HEK293 (cell line): Measurements from ENCODE around the gene UBE2J2.
A peak's percentile ranks its signal among the peaks of the same experiment; 100 is the strongest.

Experiments
- EGR2 ChIP-seq: fragments of 450-650 bp; formaldehyde crosslinking; IDR thresholded peaks from 2 replicates; pipeline ENCODE4 v1.5.1; 2016; ENCODE audit warnings: low read depth, missing biosample characterization, missing genetic modification characterization
- FEZF1 ChIP-seq: fragments of 450-650 bp; formaldehyde crosslinking; IDR thresholded peaks from 2 replicates; pipeline ENCODE4 v1.5.1; 2016; ENCODE audit warnings: missing biosample characterization, missing genetic modification characterization
- GLI2 ChIP-seq: fragments of 450-650 bp; formaldehyde crosslinking; IDR thresholded peaks from 2 replicates; pipeline ENCODE4; 2017; ENCODE audit warnings: missing biosample characterization, missing genetic modification characterization, low read depth, borderline replicate concordance
- GLI4 ChIP-seq: fragments of 450-650 bp; formaldehyde crosslinking; IDR thresholded peaks from 2 replicates; pipeline ENCODE4 v1.5.1; 2016; ENCODE audit warnings: missing biosample characterization, missing genetic modification characterization
- KLF16 ChIP-seq: fragments of 450-650 bp; formaldehyde crosslinking; IDR thresholded peaks from 2 replicates; pipeline ENCODE4 v1.5.1; 2017; ENCODE audit warnings: missing biosample characterization, missing genetic modification characterization
- KLF9 ChIP-seq: fragments of 450-650 bp; formaldehyde crosslinking; IDR thresholded peaks from 2 replicates; pipeline ENCODE4 v1.5.1; 2016; ENCODE audit warnings: missing biosample characterization, missing genetic modification characterization, low read depth
- RBAK ChIP-seq: fragments of 450-650 bp; formaldehyde crosslinking; IDR thresholded peaks from 2 replicates; pipeline ENCODE4 v1.5.1; 2016; ENCODE audit warnings: missing biosample characterization, missing genetic modification characterization
- SALL2 ChIP-seq: fragments of 450-650 bp; formaldehyde crosslinking; IDR thresholded peaks from 2 replicates; pipeline ENCODE4 v1.5.0; 2017; ENCODE audit warnings: missing biosample characterization, mild to moderate bottlenecking, missing genetic modification characterization, borderline replicate concordance
- SCRT2 ChIP-seq: fragments of 450-650 bp; formaldehyde crosslinking; IDR thresholded peaks from 2 replicates; pipeline ENCODE4 v1.5.1; 2016; ENCODE audit warnings: missing biosample characterization, missing genetic modification characterization
- SETDB1 ChIP-seq: IDR thresholded peaks from one replicate; pipeline ENCODE4 v1.6.1; 2017; ENCODE audit warnings: mild to moderate bottlenecking, low read length, moderate library complexity, mixed read lengths; ENCODE audit not compliant: insufficient read length
- SP2 ChIP-seq: fragments of 450-650 bp; formaldehyde crosslinking; IDR thresholded peaks from 2 replicates; pipeline ENCODE4 v1.5.1; 2016; ENCODE audit warnings: missing biosample characterization, missing genetic modification characterization
- TCF7L2 ChIP-seq: IDR thresholded peaks from 2 replicates; pipeline ENCODE4 v1.6.1; 2011; ENCODE audit warnings: low read depth, mild to moderate bottlenecking, inconsistent platforms, low read length, moderate library complexity, borderline replicate concordance
- ZBTB21 ChIP-seq: fragments of 450-650 bp; formaldehyde crosslinking; IDR thresholded peaks from 2 replicates; pipeline ENCODE4 v1.5.1; 2017; ENCODE audit warnings: missing biosample characterization, missing genetic modification characterization
- ZBTB8A ChIP-seq: fragments of 450-650 bp; formaldehyde crosslinking; IDR thresholded peaks from 2 replicates; pipeline ENCODE4 v1.5.1; 2016; ENCODE audit warnings: missing biosample characterization, missing genetic modification characterization
- ZFP41 ChIP-seq: fragments of 450-650 bp; formaldehyde crosslinking; IDR thresholded peaks from 2 replicates; pipeline ENCODE4 v1.5.1; 2016; ENCODE audit warnings: missing biosample characterization, missing genetic modification characterization, borderline replicate concordance
- ZNF140 ChIP-seq: fragments of 450-650 bp; formaldehyde crosslinking; IDR thresholded peaks from 2 replicates; pipeline ENCODE4 v1.5.1; 2016; ENCODE audit warnings: missing biosample characterization, missing genetic modification characterization
- ZNF174 ChIP-seq: fragments of 450-650 bp; formaldehyde crosslinking; IDR thresholded peaks from 2 replicates; pipeline ENCODE4 v1.5.0; 2017; ENCODE audit warnings: missing biosample characterization, mild to moderate bottlenecking, missing genetic modification characterization
- ZNF214 ChIP-seq: fragments of 450-650 bp; formaldehyde crosslinking; IDR thresholded peaks from 2 replicates; pipeline ENCODE4 v1.5.1; 2017; ENCODE audit warnings: missing biosample characterization, mild to moderate bottlenecking, missing genetic modification characterization, borderline replicate concordance
- ZNF335 ChIP-seq: fragments of 450-650 bp; formaldehyde crosslinking; conservative IDR thresholded peaks from 2 replicates; pipeline ENCODE4 v1.5.1; 2016; ENCODE audit warnings: missing biosample characterization, missing genetic modification characterization
- ZNF473 ChIP-seq: fragments of 450-650 bp; formaldehyde crosslinking; IDR thresholded peaks from 2 replicates; pipeline ENCODE4 v1.5.1; 2017; ENCODE audit warnings: missing biosample characterization, missing genetic modification characterization
- ZNF514 ChIP-seq: fragments of 450-650 bp; formaldehyde crosslinking; IDR thresholded peaks from 2 replicates; pipeline ENCODE4 v1.5.1; 2016; ENCODE audit warnings: missing biosample characterization, missing genetic modification characterization
- ZNF561 ChIP-seq: fragments of 450-650 bp; IDR thresholded peaks from 2 replicates; pipeline ENCODE4 v1.5.1; 2018; ENCODE audit warnings: missing biosample characterization, missing genetic modification characterization, borderline replicate concordance
- ZNF585B ChIP-seq: fragments of 450-650 bp; formaldehyde crosslinking; IDR thresholded peaks from 2 replicates; pipeline ENCODE4 v1.5.1; 2016; ENCODE audit warnings: missing biosample characterization, missing genetic modification characterization
- ZNF664 ChIP-seq: fragments of 450-650 bp; formaldehyde crosslinking; IDR thresholded peaks from 2 replicates; pipeline ENCODE4 v1.5.1; 2016; ENCODE audit warnings: missing biosample characterization, missing genetic modification characterization
- ZNF76 ChIP-seq: fragments of 450-650 bp; formaldehyde crosslinking; IDR thresholded peaks from 2 replicates; pipeline ENCODE4; 2016; ENCODE audit warnings: low read depth, missing biosample characterization, missing genetic modification characterization, borderline replicate concordance
- TF ChIP-seq, protein P1 (sequence below): fragments of 450-650 bp; formaldehyde crosslinking; IDR thresholded peaks from 2 replicates; pipeline ENCODE4 v1.5.1; 2016; ENCODE audit warnings: missing biosample characterization, missing genetic modification characterization
- TF ChIP-seq, protein P2 (sequence below): fragments of 450-650 bp; formaldehyde crosslinking; IDR thresholded peaks from 2 replicates; pipeline ENCODE4 v1.5.1; 2017; ENCODE audit warnings: missing biosample characterization, missing genetic modification characterization
- TF ChIP-seq, protein P3 (sequence below): fragments of 450-650 bp; formaldehyde crosslinking; IDR thresholded peaks from 2 replicates; pipeline ENCODE4 v1.5.1; 2016; ENCODE audit warnings: missing biosample characterization, missing genetic modification characterization
- TF ChIP-seq, protein P4 (sequence below): fragments of 450-650 bp; formaldehyde crosslinking; IDR thresholded peaks from 2 replicates; pipeline ENCODE4 v1.5.1; 2016; ENCODE audit warnings: missing biosample characterization, missing genetic modification characterization
- TF ChIP-seq, protein P5 (sequence below): fragments of 450-650 bp; formaldehyde crosslinking; IDR thresholded peaks from 2 replicates; pipeline ENCODE4 v1.5.1; 2016; ENCODE audit warnings: missing biosample characterization, missing genetic modification characterization

The UBE2J2 gene

DNA sequence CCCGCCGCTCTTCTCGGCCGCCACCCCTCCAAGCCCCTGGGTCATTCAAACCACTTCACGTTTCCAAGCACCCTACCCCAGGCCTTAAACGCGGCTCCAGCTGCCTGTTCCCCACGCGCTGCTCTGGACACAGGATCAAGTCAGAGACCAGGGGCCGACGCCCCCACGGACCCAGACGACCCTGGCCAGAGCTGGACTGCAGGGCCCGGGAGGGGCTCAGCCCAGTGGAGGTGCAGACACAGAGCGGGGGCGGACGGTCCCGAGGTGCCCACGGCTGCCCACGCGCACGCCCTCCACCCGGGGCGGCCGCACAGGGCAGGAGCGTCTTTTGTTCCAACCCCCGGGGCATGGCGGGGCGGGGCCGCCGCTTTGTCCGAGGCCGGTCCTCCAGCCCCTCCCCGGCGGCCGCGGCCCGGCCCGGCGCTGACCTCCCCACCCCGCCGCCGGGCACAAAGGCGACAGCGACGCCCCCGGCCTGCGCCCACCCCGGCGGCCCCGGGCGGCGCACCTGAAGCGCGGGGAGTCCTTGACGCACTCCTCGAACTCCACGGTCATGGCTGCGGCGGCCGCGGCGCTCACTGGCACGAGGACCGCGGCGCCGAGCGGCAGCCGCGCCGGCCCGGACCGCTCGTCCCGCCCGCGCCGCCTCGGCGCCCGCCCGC lies 33.7 kb upstream of the UBE2J2 start (continued):
- TF ChIP-seq ZNF76 (tag by site-specific recombination): no peak
- TF ChIP-seq ZBTB8A (tag by site-specific recombination): peak; percentile 19; the same call in 1 of the 2 replicates
- TF ChIP-seq KLF9 (tag by site-specific recombination): 0 out of 2 replicates have a peak, but pooled peaks have one; percentile 23
- TF ChIP-seq TCF7L2: no peak
- TF ChIP-seq, protein P1, sequence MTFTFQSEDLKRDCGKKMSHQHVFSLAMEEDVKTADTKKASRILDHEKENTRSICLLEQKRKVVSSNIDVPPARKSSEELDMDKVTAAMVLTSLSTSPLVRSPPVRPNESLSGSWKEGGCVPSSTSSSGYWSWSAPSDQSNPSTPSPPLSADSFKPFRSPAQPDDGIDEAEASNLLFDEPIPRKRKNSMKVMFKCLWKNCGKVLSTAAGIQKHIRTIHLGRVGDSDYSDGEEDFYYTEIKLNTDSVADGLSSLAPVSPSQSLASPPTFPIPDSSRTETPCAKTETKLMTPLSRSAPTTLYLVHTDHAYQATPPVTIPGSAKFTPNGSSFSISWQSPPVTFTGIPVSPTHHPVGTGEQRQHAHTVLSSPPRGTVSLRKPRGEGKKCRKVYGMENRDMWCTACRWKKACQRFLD (tag by site-specific recombination): no peak
- TF ChIP-seq ZBTB21 (tag by site-specific recombination): no peak
- no peak for TF ChIP-seq RBAK (tag by site-specific recombination)
- no peak for TF ChIP-seq ZNF174
- no peak for TF ChIP-seq ZNF214
- no peak for TF ChIP-seq ZNF664
- no peak for TF ChIP-seq ZNF335 (tag by site-specific recombination)
- TF ChIP-seq ZNF585B (tag by site-specific recombination): no peak
- no peak for TF ChIP-seq ZNF473
- TF ChIP-seq SP2 (tag by site-specific recombination): peak; percentile 52
- TF ChIP-seq, protein P2, sequence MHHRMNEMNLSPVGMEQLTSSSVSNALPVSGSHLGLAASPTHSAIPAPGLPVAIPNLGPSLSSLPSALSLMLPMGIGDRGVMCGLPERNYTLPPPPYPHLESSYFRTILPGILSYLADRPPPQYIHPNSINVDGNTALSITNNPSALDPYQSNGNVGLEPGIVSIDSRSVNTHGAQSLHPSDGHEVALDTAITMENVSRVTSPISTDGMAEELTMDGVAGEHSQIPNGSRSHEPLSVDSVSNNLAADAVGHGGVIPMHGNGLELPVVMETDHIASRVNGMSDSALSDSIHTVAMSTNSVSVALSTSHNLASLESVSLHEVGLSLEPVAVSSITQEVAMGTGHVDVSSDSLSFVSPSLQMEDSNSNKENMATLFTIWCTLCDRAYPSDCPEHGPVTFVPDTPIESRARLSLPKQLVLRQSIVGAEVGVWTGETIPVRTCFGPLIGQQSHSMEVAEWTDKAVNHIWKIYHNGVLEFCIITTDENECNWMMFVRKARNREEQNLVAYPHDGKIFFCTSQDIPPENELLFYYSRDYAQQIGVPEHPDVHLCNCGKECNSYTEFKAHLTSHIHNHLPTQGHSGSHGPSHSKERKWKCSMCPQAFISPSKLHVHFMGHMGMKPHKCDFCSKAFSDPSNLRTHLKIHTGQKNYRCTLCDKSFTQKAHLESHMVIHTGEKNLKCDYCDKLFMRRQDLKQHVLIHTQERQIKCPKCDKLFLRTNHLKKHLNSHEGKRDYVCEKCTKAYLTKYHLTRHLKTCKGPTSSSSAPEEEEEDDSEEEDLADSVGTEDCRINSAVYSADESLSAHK: no peak
- TF ChIP-seq KLF16 (tag by site-specific recombination): 0 out of 2 replicates have a peak, but pooled peaks have one; percentile 26
- TF ChIP-seq GLI4: no peak
- TF ChIP-seq, protein P3, sequence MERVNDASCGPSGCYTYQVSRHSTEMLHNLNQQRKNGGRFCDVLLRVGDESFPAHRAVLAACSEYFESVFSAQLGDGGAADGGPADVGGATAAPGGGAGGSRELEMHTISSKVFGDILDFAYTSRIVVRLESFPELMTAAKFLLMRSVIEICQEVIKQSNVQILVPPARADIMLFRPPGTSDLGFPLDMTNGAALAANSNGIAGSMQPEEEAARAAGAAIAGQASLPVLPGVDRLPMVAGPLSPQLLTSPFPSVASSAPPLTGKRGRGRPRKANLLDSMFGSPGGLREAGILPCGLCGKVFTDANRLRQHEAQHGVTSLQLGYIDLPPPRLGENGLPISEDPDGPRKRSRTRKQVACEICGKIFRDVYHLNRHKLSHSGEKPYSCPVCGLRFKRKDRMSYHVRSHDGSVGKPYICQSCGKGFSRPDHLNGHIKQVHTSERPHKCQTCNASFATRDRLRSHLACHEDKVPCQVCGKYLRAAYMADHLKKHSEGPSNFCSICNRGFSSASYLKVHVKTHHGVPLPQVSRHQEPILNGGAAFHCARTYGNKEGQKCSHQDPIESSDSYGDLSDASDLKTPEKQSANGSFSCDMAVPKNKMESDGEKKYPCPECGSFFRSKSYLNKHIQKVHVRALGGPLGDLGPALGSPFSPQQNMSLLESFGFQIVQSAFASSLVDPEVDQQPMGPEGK: peak; percentile 60; the same call in 1 of the 2 replicates
- TF ChIP-seq ZNF514: no peak
- no peak for TF ChIP-seq GLI2 (tag by site-specific recombination)
- no peak for TF ChIP-seq ZNF140 (tag by site-specific recombination)
- no peak for TF ChIP-seq ZNF561 (tag by site-specific recombination)
- TF ChIP-seq, protein P4, sequence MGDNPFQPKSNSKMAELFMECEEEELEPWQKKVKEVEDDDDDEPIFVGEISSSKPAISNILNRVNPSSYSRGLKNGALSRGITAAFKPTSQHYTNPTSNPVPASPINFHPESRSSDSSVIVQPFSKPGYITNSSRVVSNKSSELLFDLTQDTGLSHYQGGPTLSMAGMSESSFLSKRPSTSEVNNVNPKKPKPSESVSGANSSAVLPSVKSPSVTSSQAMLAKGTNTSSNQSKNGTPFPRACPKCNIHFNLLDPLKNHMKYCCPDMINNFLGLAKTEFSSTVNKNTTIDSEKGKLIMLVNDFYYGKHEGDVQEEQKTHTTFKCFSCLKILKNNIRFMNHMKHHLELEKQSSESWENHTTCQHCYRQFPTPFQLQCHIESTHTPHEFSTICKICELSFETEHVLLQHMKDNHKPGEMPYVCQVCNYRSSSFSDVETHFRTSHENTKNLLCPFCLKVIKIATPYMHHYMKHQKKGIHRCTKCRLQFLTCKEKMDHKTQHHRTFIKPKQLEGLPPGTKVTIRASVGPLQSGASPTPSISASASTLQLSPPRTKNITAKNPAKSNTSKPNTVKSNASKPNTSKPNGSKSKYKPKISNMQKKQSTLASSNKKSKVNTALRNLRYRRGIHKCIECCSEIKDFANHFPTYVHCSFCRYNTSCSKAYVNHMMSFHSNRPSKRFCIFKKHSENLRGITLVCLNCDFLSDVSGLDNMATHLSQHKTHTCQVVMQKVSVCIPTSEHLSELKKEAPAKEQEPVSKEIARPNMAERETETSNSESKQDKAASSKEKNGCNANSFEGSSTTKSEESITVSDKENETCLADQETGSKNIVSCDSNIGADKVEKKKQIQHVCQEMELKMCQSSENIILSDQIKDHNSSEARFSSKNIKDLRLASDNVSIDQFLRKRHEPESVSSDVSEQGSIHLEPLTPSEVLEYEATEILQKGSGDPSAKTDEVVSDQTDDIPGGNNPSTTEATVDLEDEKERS: no peak
- TF ChIP-seq FEZF1 (tag by site-specific recombination): no peak
- TF ChIP-seq SCRT2: no peak
- TF ChIP-seq SALL2 (tag by site-specific recombination): no peak
- TF ChIP-seq EGR2: peak; percentile 87
- TF ChIP-seq SETDB1: no peak
- TF ChIP-seq, protein P5, sequence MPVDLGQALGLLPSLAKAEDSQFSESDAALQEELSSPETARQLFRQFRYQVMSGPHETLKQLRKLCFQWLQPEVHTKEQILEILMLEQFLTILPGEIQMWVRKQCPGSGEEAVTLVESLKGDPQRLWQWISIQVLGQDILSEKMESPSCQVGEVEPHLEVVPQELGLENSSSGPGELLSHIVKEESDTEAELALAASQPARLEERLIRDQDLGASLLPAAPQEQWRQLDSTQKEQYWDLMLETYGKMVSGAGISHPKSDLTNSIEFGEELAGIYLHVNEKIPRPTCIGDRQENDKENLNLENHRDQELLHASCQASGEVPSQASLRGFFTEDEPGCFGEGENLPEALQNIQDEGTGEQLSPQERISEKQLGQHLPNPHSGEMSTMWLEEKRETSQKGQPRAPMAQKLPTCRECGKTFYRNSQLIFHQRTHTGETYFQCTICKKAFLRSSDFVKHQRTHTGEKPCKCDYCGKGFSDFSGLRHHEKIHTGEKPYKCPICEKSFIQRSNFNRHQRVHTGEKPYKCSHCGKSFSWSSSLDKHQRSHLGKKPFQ (tag by site-specific recombination): no peak
- TF ChIP-seq ZFP41 (tag by site-specific recombination): no peak
- TF ChIP-seq, all 188 proteins: peak for 17
